IPS-18a (cell line): Measurements from ENCODE around the gene PCNX1.
"Not testable (repeated sequence)": the region's sequence is repeated elsewhere in the genome, so short reads cannot be mapped to it uniquely, and the experiment has no call there.

Source experiments
- H3K27ac ChIP-seq: one replicate; pipeline ENCODE4 v1.5.1; 2013; ENCODE audit warnings: low read length
- H3K27me3 ChIP-seq: one replicate; pipeline ENCODE4 v1.6.1; 2013; ENCODE audit warnings: mild to moderate bottlenecking, low read length; ENCODE audit not compliant: control insufficient read depth, insufficient read depth
- H3K36me3 ChIP-seq: one replicate; pipeline ENCODE4 v1.6.1; 2013; ENCODE audit warnings: low read depth, low read length; ENCODE audit not compliant: control insufficient read depth
- H3K4me1 ChIP-seq: one replicate; pipeline ENCODE4 v1.6.1; 2013; ENCODE audit warnings: low read depth, low read length; ENCODE audit not compliant: control insufficient read depth
- H3K4me3 ChIP-seq: one replicate; pipeline ENCODE4 v1.5.1; 2013; ENCODE audit warnings: low read length
- H3K9ac ChIP-seq: one replicate; pipeline ENCODE4 v1.6.1; 2013; ENCODE audit warnings: mild to moderate bottlenecking, low read length, moderate library complexity
- H3K9me3 ChIP-seq: one replicate; pipeline ENCODE4 v1.6.1; 2013; ENCODE audit warnings: low read depth, low read length; ENCODE audit not compliant: control insufficient read depth

The PCNX1 gene

GRCh38 chr14:71139294-71139946 lies 232.2 kb downstream of the PCNX1 start:
- Histone ChIP-seq H3K9me3 (no peaks in the 10 kb centered on the region), H3K27ac (no peak overlapping the region), H3K4me3 (no peak overlapping the region), H3K9ac (no peak overlapping the region), H3K4me1 (peaks cover 4% of the 10 kb centered on the region), H3K27me3 (no peaks in the 10 kb centered on the region), H3K36me3 (no peaks in the 10 kb centered on the region)

- no peaks in the 10 kb centered on the region for H3K27me3 ChIP-seq
- no peaks in the 10 kb centered on the region for H3K36me3 ChIP-seq
- H3K4me1 ChIP-seq = peaks cover 4% of the 10 kb centered on the region
- H3K9ac ChIP-seq = no peak overlapping the region
- H3K27ac ChIP-seq = no peak overlapping the region
- no peak overlapping the region for H3K4me3 ChIP-seq
- H3K9me3 ChIP-seq = no peaks in the 10 kb centered on the region
Measured at GRCh38 chr14:71140157-71140556, 232.9 kb downstream of the PCNX1 start.

GRCh38 chr14:71141701-71142374 lies 234.6 kb downstream of the PCNX1 start:
- Histone ChIP-seq H3K27me3 (no peaks in the 10 kb centered on the region), H3K4me3 (no peak overlapping the region), H3K9ac (no peak overlapping the region), H3K27ac (no peak overlapping the region), H3K9me3 (no peaks in the 10 kb centered on the region), H3K4me1 (peaks cover 4% of the 10 kb centered on the region), H3K36me3 (no peaks in the 10 kb centered on the region)

GRCh38 chr14:71142375-71143038 lies 235.2 kb downstream of the PCNX1 start:
- Histone ChIP-seq H3K9me3 (no peaks in the 10 kb centered on the region), H3K36me3 (no peaks in the 10 kb centered on the region), H3K9ac (no peak overlapping the region), H3K27ac (no peak overlapping the region), H3K27me3 (no peaks in the 10 kb centered on the region), H3K4me1 (peaks cover 4% of the 10 kb centered on the region), H3K4me3 (no peak overlapping the region)

- no peak overlapping the region for H3K27ac ChIP-seq
- H3K36me3 ChIP-seq = no peaks in the 10 kb centered on the region
- no peak overlapping the region for H3K4me3 ChIP-seq
- no peak overlapping the region for H3K9ac ChIP-seq
- H3K27me3 ChIP-seq = no peaks in the 10 kb centered on the region
- peaks cover 4% of the 10 kb centered on the region for H3K4me1 ChIP-seq
- H3K9me3 ChIP-seq = peaks cover under 1% of the 10 kb centered on the region
Measured at GRCh38 chr14:71143381-71144290, 236.4 kb downstream of the PCNX1 start.

- not testable (repeated sequence) for H3K9ac ChIP-seq, H3K4me1 ChIP-seq, H3K36me3 ChIP-seq, H3K27ac ChIP-seq, H3K27me3 ChIP-seq, H3K4me3 ChIP-seq
- peaks cover 14% of the 10 kb centered on the region for H3K9me3 ChIP-seq
Measured at GRCh38 chr14:71147335-71147734, 240.1 kb downstream of the PCNX1 start.

- Histone ChIP-seq H3K4me3 (no peak overlapping the region), H3K9me3 (peaks cover 14% of the 10 kb centered on the region), H3K27ac (no peak overlapping the region), H3K9ac (no peak overlapping the region), H3K27me3 (no peaks in the 10 kb centered on the region), H3K36me3 (no peaks in the 10 kb centered on the region), H3K4me1 (peaks cover 1% of the 10 kb centered on the region)
Measured at GRCh38 chr14:71148627-71149026, 241.4 kb downstream of the PCNX1 start.

- Histone ChIP-seq H3K27me3 (no peaks in the 10 kb centered on the region), H3K9ac (no peak overlapping the region), H3K4me3 (no peak overlapping the region), H3K9me3 (peaks cover 14% of the 10 kb centered on the region), H3K27ac (no peak overlapping the region), H3K4me1 (no peaks in the 10 kb centered on the region), H3K36me3 (no peaks in the 10 kb centered on the region)
Measured at GRCh38 chr14:71150737-71151136, 243.5 kb downstream of the PCNX1 start.

GRCh38 chr14:71155743-71156142 lies 248.5 kb downstream of the PCNX1 start:
- Histone ChIP-seq H3K9ac (no peak overlapping the region), H3K4me1 (no peaks in the 10 kb centered on the region), H3K27ac (no peak overlapping the region), H3K4me3 (no peak overlapping the region), H3K27me3 (no peaks in the 10 kb centered on the region), H3K9me3 (peaks cover 3% of the 10 kb centered on the region), H3K36me3 (no peaks in the 10 kb centered on the region)

GRCh38 chr14:71163050-71163841 lies 256.0 kb downstream of the PCNX1 start:
- H3K36me3 ChIP-seq = no peaks in the 10 kb centered on the region
- H3K4me3 ChIP-seq = no peak overlapping the region
- no peaks in the 10 kb centered on the region for H3K27me3 ChIP-seq
- no peak overlapping the region for H3K27ac ChIP-seq
- peaks cover 3% of the 10 kb centered on the region for H3K4me1 ChIP-seq
- H3K9ac ChIP-seq = no peak overlapping the region
- H3K9me3 ChIP-seq = no peaks in the 10 kb centered on the region
